Measurements from ENCODE around the gene CTCFL.

Gene CTCFL

DNA sequence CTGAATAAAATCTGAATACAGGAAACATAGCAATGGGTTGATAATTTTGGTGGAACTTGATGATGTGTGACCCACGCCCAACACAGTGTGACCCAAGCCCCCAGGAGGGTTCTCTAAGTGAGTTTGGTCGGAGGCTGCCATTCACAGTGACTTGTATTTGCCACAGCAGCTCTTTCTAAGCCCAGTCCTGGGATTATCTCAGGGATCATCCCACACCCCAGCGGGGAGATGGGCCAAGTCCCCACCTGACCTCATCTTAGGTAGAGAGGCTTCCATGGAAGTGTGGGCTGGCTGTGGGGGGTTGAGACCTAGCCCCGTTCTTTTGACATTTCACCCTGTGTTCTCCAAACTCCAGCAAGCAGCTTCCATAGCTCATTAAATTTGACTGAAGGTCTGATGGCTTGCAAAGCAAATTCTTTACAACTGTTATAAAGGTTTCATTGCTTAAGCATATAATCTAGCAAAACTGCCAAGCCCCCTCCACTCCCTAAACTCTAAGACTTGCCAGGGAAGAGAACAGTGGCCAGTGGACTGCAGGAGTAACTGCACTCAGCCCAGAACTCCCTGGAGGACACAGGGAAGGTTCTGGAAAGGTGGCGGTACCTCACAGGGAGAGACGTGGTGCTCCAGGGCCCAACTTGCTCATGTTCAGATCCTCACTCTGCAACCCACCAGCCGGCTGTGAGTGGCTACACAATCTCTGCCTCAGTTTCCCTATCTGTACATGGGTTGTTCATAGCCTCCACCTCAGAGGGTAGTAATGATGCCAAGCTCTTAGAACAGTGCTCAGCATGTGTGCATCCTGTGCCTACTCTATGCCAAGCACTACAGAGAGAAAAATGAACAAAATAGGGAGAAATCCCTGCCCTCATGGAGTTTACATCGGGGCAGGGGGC, 35.0 kb upstream of the CTCFL start:
- no peak for DNase-seq

DNA sequence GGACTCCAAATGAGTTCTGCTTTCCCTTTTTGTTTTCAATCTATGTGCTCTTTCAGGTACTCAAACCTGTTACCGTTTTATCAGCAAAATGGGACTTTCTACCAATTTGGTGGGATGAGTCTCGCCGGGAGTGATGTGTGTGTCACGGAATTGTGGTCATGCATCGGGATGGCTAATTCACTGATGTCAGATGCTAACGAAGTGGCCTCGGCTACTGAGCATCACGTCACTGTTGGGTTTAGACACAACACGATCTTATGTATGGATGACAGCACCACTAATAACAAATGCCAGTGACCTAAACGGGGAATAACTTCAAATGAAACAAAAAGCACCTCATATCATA, 34.3 kb upstream of the CTCFL start:
- DNase-seq = no peak

DNA sequence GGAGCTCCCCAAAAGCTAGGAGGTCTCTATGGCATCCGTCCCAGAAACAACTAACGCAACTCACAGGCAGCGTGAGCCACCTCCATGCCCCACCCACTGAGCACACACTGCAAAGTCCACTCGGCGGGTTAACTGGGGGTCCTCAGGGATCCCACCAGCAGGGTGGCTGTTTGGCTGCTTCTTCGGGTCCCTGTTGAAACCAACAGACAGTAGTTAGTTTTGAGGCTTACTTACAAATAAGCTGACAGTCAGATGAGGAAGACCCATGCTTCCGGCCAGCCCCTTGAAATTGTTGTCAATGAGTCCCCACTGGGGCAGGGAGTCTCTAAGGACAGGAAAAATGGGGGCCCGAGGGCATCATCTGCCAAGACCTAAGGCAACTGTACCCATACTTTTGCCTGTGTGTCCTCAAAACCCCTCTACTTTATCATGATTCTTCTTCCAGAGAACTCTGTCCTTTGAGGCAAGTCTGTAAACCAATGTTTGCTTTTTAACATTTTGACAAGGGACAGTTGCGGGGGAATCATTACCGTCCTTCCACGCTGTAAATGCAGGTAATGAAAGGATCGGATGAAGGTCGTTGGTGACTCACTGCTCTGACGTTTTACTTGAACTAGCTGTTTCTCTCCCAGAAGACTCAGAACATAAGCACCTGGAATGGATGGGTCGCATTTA, 33.8 kb upstream of the CTCFL start:
- DNase-seq = no peak

DNA sequence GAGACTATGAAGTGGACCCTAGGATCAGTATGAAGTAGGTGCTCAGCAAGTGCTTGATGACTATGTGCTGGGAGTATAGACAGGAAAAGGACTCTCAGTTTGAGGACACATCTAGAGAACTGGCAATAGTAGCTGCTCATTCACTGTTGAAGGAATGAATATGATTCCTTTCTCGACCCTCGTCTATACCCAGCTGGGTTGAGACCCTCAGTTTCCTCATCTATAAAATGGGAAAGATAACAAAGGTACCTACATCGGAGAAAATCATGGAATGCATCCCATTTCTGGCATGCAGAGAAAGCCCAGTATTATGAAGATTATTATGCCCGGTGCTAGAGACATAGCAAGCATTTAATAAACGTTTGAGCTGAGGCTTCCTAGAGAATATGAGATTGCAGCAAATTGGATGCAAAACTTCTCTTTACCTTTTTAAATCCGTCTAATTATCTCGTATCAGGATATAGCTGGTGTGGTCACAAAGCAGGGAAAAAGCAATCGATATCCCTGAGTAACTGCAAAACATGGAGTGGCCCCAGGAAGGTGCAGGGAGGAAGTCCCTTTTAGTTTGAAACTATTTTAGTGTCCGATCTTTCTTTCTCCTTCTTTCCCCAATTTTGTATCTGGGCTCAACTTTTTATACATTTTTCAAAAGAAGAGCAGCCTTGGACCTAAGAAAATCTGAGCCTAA, 33.1 kb upstream of the CTCFL start:
- no peak for DNase-seq

DNA sequence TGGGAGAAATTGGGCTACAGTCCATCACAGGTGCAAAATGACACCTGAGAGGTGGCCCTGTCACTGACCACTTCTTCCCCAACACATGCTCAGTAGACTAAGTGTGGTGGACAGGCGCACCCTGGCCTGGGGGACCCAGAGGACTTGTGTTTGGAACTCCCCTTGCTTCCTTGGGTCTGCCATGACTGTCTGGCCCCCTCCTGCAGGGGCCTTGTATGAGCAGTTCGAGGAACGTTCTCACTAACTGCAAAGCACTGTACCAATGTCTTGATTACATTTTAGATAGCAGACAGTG, 32.0 kb upstream of the CTCFL start:
- DNase-seq = no peak

DNA sequence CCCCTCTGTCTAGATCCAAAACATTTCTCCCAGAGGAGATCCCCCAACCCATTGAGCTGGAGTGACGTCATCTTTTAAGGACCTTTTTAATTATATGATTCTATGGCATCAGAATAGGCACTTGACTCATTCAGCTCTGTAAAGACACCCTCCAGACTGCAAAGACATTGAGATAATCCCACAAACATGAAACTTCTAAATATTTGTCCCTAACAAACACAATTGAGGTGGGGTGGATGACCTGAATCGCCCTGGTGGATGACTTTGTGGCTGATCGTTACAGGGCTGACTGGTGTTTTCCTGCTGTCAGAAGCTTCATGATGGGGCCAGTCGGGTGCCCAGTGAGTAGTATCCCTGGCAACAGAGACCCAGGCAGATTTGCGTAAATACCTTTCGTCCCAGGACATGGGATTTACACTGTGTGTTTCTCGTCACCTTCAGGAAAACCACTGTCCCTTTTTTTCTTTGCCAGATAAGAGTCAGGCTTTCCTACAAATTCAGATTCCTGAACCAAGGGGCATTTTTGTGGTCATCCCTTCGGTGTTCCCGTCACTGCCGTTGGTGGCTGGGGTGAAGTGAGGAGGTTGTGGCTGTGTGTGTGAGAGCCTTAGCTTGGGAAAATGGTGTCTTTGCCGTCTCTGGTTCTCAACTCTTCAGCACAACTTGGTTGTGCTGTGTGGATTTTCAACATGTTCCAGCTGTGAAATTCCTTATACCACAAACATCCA, 30.7 kb upstream of the CTCFL start:
- no peak for DNase-seq

DNA sequence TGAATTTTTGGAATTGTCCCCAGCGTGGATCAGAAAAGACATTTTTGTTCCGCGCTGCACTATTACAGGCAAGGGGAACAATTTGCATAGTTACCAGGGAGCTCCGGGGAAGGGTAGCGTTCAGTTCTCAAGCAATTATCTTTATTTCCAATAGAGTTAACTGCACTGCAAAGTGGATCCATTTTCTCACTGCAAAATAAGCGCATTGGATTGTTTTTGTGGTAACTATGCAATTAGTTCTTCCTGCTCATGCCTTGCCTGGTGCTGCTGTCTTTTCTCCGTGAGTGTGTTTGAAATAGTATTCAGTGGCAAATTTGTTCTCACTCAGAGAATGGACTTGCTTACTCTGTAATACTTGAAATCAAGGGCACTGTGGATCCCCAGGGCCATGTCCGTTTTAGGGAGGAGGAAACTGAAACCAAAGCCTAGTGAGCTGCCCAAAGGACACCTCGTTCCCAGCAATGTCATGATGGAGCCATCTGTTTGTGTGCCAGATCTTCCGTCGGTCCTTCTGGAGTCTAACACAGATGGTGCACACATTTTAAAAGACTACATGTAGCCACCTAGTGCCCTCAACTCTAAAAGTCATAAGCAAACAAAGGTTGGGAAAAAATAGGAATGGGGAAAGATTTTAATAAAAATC, 28.6 kb upstream of the CTCFL start:
- DNase-seq = no peak

DNA sequence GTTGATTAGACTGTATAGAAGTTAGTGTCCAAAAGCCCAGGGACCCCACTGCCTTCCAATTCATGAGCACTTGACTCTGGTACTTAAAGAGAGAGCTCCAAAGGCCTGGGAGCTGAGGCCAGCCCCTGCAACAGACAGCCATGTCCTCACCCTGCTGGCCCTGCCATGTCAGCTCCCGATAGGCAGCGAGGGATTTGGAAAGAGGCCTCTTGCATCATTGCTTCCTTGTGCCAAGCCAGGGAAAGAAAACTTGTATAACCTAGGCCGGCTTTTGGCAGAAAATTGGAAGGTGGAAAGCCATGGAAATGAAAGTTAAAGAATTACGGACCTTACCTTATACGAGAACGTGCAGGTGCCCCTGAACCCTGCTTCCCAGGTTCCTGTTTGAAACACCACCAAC, 27.5 kb upstream of the CTCFL start:
- no peak for DNase-seq

DNA sequence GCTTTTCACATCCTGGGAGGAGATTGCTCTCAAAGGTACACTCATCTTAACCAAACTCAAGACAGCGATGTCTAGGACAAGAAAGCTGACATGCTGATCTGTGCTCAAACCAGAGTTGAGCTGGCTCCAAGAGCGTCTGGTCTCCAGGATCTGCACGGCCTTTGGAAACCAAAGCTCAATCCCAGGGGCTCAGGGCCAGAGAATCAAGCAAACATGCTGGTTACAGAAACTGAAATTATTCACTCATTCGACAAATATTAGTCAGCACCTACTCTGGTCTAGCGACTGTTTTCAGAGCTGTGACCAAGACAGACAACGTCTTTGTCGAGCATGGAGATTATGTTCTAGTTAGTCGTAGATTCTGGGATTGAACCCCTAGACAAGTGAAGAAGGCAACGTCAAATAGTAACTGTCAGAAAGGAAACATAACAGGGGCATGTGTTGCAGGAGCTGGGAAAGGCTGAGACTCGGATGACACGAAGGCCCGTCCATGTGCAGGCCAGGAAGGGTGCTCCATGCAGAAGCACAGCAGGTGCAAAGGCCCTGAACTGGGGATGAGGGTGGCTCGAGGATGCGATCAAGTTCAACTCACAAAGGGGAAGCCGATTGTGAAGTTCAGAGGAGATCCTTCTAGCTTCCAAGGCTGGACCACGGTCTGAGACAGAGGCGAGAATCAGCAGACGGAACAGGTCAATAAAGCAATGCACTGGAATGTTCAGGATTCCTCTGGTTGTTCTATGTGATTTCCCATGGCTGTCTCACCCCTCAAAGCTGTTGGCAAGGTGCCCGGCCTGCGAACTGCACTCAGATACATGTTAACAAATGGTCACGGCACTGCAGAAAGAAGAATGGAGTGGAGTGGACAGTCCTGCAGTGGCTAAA, 23.5 kb upstream of the CTCFL start:
- DNase-seq = no peak

DNA sequence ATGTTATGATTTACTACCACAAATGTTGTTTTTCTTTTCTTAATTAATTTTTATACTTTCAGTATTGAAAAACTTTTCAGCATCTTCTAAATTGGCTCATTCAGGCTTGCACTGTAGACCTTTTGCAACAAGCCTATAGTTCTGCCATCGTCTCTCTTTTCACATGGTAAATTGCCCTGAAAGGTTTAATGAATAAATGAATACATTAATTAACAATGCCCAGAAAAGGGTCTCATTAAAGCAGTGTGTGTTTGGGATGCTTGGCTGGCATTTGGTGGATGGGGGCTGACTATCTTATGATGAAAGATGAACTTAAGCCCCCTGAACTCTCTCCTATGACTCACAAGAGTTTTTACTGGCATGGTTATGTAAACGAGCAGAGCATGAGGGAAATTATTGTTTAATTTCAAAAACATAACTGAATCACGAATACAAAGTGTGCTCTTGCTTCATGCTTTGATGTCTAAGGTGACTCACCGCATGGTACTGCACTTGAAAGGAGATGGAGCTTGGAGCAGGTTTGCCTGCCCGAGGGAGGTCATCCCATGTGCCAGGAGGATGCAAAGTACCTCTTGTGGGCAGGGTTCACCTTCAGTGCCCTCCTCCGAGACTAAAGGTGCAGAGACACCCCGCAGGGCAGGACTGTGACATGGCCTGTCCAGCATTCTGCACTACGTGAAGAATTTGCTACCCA, 22.2 kb upstream of the CTCFL start:
- no peak for DNase-seq

DNA sequence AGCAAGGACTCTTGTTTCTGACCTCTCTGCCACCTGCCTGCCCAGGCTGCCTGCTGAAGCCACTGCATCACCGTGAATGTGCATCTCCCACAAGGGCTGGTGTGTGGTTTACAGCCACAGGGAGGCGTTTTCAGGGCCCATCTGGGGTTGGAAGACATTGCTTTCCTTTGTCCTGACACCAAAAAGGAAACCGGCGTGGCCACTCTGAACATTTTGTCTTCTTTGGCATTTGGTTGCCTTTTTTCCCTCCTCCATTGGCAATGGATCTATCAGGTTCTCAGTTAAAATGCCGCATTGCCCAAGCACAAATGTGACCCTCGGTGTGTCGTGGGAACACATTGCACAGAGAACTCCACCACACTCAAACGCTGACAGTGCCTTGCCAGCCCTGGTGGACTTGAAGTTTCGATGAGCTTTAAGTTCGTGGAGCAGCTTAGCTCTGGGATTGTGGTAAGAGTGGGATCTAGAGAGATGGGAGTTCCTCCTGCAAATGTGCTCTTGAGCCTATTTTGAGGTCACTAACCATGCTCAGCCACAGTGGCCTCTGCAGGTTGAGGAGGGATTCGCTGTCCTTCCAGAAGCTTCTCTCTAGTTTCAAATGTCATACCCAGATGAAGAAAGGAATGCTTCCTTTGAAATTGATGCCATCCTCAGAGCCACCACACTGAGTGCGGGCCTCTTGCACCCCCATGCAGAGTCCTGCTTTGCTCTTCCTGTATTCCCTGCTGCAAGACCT, 21.2 kb upstream of the CTCFL start:
- DNase-seq = no peak

DNA sequence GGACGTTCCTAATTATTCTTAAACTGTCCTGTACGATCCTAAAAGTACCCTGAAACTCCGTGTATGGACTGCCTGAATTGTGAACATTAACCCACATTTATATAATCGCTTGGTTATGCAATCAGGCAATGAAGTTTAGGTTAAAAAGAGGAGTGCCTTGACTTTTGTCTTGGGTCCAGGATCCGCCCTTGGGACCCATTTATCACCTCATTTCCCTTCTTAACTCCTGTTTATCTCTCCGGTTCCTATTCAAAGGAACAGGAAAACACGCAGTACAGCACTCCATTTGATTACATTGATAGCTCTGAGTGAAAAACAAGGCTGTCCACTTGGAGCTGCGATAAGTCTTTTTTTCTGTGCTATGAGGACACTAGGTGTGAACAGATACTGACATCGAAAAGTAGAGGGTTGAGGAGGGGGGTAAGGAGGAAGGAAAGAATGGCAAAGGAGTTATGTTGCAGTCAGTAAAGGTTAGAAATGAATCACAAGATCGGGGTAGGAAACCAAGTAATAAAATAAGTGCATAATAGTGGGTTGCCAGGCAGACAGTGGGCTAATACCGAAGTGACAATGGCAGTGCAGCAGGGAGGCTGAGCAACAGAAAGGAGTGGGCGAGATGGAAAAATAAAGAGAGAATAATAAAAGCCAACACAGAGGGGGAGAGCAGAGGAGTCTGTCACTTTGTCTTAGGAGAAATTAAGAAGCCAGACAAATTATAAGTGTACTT, 20.1 kb upstream of the CTCFL start:
- DNase-seq = no peak

DNA sequence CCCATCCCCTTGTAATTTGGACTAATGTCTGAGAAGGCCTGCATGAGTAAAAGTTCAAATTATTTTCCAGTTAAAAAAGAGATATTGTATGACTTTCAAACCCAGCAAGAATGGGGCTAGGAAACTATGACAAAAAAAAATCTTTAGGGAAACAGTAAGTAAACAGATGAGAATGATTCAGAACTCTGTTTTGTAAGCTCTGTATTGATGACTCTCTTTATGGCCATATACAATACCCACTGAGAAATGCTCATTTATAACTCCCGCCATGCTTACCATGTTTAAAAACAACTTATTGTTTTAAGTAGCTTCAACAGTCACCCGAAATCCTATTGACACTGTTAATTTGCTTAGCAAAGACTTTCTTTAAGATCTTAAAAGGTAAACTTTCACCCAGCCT, 18.8 kb upstream of the CTCFL start:
- no peak for DNase-seq

DNA sequence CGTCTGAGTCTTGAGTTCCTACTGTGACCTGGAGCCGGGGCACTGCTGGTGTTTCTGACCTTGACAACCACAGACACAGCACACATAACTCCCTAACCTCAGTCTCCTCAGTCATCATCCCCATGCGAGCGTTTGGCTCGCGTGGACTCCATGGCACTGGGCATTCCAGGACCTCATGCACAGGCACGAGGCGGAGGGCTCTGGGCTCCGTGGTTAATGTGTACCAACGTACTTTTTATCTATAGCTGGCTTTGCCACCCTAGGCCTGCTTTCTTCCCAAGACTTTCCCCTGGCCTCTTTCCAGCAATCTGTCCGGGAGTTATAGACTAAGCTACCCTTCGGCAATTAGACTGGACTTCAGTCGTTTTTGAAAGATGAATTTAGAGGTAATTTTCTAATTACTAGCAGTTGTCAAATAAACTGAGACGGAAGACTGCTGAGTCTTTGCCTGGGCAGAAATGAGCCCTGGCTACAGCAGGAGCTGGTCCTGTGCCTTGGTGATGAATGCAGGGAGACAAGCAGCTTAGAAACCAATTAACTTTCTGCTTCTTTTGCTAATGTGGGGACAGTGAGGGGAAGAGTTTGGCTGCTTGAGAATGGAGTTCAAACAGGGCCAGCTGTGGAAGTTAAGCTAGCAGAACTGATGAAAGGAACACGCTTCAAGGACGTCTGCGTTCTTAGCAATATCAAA, 16.1 kb upstream of the CTCFL start:
- DNase-seq = no peak

DNA sequence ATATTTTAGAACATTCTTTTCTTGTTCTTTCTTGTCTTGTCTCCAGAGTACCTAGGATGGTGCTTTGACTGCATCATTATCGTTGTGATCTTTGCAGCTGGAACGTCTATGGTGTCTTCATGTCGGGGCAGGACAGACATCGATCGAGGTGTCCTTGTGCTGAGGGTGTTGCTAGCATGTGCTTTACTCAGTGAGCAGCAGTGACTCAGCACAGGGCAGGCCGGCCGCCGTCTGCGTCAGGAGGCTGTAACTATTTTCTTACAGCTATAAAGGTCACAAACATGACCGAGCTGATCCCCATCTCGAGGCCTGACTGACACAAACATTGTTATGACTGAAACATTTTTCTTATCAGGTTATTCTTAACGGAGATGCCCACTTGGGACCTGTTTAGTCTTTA, 14.9 kb upstream of the CTCFL start:
- no peak for DNase-seq

DNA sequence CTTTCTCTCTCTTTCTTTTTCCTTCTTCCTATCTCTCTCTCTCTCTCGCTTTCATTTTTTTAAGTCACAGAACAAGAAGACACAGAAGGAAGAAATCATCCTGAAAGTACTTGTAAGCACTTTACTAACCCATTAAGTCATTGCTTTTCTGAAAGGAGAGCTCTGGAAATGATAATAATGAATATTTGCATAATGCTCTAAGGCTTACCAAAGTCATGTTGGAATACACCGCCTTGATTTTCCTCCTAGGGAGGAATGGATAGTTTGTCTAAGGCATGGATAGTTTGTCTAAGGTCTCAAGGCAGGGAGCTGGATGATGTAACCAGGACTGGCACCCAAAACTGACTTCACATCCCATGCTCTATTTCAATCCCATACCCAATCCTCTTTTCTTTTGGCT, 12.9 kb upstream of the CTCFL start:
- DNase-seq = no peak

DNA sequence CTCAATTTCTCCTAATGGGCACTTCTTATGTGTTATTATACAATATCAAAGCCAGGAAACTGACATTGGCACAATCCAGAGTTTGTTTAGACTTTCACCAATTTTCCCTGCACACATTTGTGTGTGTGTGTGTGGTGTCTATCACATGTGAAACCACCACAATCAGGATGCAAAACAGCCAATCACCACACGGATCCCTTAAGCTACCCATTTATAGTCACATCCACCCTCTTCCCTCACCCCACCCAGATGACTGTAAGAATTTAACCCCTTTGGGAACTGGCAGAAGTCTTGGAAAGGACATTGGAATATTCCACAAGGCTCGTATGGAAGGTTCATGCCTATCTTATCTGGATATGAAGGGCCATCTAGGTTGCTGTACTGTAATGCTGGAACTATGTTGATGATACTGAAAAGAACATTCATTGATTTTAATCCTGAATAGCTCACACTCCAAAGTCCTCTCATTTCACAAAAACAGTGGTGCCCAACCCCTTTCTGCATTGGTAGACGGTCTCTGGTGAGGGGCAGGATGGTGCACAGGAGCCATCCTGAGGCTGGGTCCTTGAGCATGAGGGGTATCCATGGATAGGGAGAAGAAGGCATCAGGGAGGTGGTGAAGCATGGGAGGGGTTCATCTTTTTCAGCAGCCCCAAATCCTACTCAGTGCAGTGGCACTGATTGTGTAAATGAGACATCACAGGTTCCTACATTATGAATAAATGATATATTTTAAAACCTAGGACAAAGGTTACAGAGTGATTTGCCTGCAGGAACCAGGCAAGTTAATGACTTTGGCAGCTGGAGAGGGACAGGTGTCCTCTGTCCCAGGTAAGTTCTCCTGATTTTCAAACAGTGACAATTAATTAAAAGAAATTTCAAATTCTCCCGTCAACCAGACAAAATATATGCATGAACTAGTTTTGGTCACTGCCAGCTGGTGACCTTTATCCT, 12.1 kb upstream of the CTCFL start:
- no peak for DNase-seq

DNA sequence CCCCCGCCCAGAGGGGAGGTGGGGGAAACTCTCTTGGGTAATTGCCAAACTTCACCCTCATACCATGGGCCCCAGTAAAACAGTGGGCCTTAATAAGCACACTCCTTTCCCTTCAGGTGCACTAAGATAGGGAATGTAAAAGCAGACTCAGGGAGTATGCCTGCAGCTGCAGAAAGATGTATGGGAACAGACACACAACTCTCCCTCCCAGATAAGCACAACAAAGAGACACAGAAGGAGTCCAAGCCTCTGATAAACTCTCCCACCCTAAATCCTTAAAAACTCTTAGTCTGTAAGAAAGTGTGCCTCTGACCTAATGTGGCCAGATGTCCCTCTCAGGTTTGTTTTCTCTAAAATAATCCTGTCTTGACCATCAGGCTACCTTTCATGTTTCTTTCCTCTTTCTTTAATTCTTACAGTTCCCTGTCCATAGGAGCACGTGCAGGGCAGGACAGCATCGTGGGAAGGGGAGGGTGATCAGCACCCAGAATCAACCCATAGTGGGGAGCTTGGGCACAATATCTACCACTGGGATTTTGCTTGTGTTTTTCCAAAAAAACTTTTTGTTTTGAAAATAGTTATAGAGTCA, 11.3 kb upstream of the CTCFL start:
- DNase-seq = no peak
